Osteoblast (primary cell): ENCODE measurements around the gene CNOT1. TPM values are rescaled to one million over a fixed set of nuclear protein-coding genes. Genes with fewer than 3 reads are reported as not detected.

Experiments used
- DNase-seq: peaks from one replicate; pipeline ENCODE4 v3.0.0; 2011; ENCODE audit warnings: low spot score, mixed read lengths; ENCODE audit not compliant: insufficient read length; ENCODE audit errors: missing footprints
- H2AFZ ChIP-seq: 2 replicates; pipeline ENCODE4 v1.6.0; 2011; ENCODE audit warnings: mild to moderate bottlenecking, low read length
- H3K27ac ChIP-seq: 2 replicates; pipeline ENCODE4 v1.5.1; 2011; ENCODE audit warnings: mild to moderate bottlenecking, low read depth, low read length, moderate library complexity
- H3K27me3 ChIP-seq: 2 replicates; pipeline ENCODE4 v1.6.0; 2012; ENCODE audit warnings: mild to moderate bottlenecking, control low read depth, inconsistent platforms, low read length, moderate library complexity; ENCODE audit not compliant: insufficient read depth
- H3K36me3 ChIP-seq: 2 replicates; pipeline ENCODE4 v1.5.1; 2011; ENCODE audit warnings: mild to moderate bottlenecking, low read length, control low read depth, moderate library complexity; ENCODE audit not compliant: insufficient read depth
- H3K4me1 ChIP-seq: 2 replicates; pipeline ENCODE4 v1.5.1; 2011; ENCODE audit warnings: mild to moderate bottlenecking, low read length, control low read depth, moderate library complexity; ENCODE audit not compliant: insufficient read depth
- H3K4me2 ChIP-seq: 2 replicates; pipeline ENCODE4 v1.6.0; 2011; ENCODE audit warnings: mild to moderate bottlenecking, low read length; ENCODE audit not compliant: insufficient read depth
- H3K4me3 ChIP-seq: fragments of 200-600 bp; sonication (generic); 3 replicates; pipeline ENCODE4 v1.5.1; 2012; ENCODE audit warnings: mild to moderate bottlenecking, low read length, inconsistent platforms; ENCODE audit not compliant: insufficient read depth
- H3K79me2 ChIP-seq: 2 replicates; pipeline ENCODE4 v1.6.0; 2012; ENCODE audit warnings: mild to moderate bottlenecking, low read length, control low read depth, inconsistent platforms; ENCODE audit not compliant: insufficient read depth
- H3K9me3 ChIP-seq: 2 replicates; pipeline ENCODE4 v1.5.1; 2011; ENCODE audit warnings: low read depth, low read length, control low read depth
- H4K20me1 ChIP-seq: 2 replicates; pipeline ENCODE4 v1.6.0; 2012; ENCODE audit warnings: mild to moderate bottlenecking, low read length, control low read depth; ENCODE audit not compliant: insufficient read depth
- CTCF ChIP-seq: IDR thresholded peaks from 2 replicates; pipeline ENCODE4 v1.5.1; 2011; ENCODE audit warnings: mild to moderate bottlenecking, low read depth, low read length, moderate library complexity; ENCODE audit errors: extremely low read depth
- total RNA-seq: library from RNA; depleted of rRNA; stranded (reverse); fragments of >200 nt; gene quantifications from 2 replicates; pipeline ENCODE4 v1.2.3, GENCODE V29; 2012

Gene CNOT1
- total RNA-seq, 1 donor: 122 TPM

- Histone ChIP-seq H3K27ac (no peak overlapping the region), H3K4me1 (peaks cover 4% of the 10 kb centered on the region), H3K79me2 (peaks cover 95% of the 10 kb centered on the region), H3K9me3 (no peaks in the 10 kb centered on the region), H3K27me3 (no peaks in the 10 kb centered on the region), H3K36me3 (peaks cover 4% of the 10 kb centered on the region), H3K4me3 (no peak overlapping the region), H4K20me1 (peaks cover 44% of the 10 kb centered on the region), H2AFZ (no peak overlapping the region), H3K4me2 (no peak overlapping the region)
- no peak for TF ChIP-seq CTCF
- no peak for DNase-seq
These were observed 21.0 kb downstream of the CNOT1 start for GRCh38 chr16:58608601-58609136.

GRCh38 chr16:58605562-58605961 is 24.1 kb downstream of the CNOT1 start:
- Histone ChIP-seq H3K4me2 (no peak overlapping the region), H3K9me3 (no peaks in the 10 kb centered on the region), H3K36me3 (peaks cover 4% of the 10 kb centered on the region), H2AFZ (no peak overlapping the region), H3K27me3 (no peaks in the 10 kb centered on the region), H3K4me1 (peaks cover 8% of the 10 kb centered on the region), H4K20me1 (peaks cover 41% of the 10 kb centered on the region), H3K27ac (no peak overlapping the region), H3K4me3 (no peak overlapping the region), H3K79me2 (peaks cover 95% of the 10 kb centered on the region)
- peak; percentile 73 for DNase-seq
- no peak for TF ChIP-seq CTCF

- no peak overlapping the region for H3K4me3 ChIP-seq
- no peak for TF ChIP-seq CTCF
- H2AFZ ChIP-seq: no peak overlapping the region
- H3K9me3 ChIP-seq: no peaks in the 10 kb centered on the region
- H3K79me2 ChIP-seq: peaks cover 54% of the 10 kb centered on the region
- peaks cover 5% of the 10 kb centered on the region for H4K20me1 ChIP-seq
- H3K36me3 ChIP-seq: peaks cover 49% of the 10 kb centered on the region
- no peaks in the 10 kb centered on the region for H3K27me3 ChIP-seq
- no peak overlapping the region for H3K4me2 ChIP-seq
- H3K4me1 ChIP-seq: no peaks in the 10 kb centered on the region
- DNase-seq: peak; percentile 57
- no peak overlapping the region for H3K27ac ChIP-seq
These were observed 38.5 kb downstream of the CNOT1 start for GRCh38 chr16:58591083-58591482.

GRCh38 chr16:58589326-58589905 is 40.2 kb downstream of the CNOT1 start:
- Histone ChIP-seq H3K4me3 (no peak overlapping the region), H3K36me3 (peaks cover 57% of the 10 kb centered on the region), H4K20me1 (peaks cover 11% of the 10 kb centered on the region), H3K27ac (no peak overlapping the region), H3K4me2 (no peak overlapping the region), H3K79me2 (peaks cover 53% of the 10 kb centered on the region), H3K9me3 (no peaks in the 10 kb centered on the region), H3K4me1 (no peaks in the 10 kb centered on the region), H3K27me3 (no peaks in the 10 kb centered on the region), H2AFZ (no peak overlapping the region)
- TF ChIP-seq CTCF: no peak
- DNase-seq: no peak
